GM19452 (cell line): Measurements from ENCODE around the gene PLCD3.

ENCODE experiments used
- ATAC-seq: cut with Tn5 transposase; IDR thresholded peaks from one replicate; pipeline ENCODE4 v1.9.1; 2021; ENCODE audit not compliant: unreplicated experiment

Gene PLCD3

GRCh38 chr17:45104497-45104896 is 27.8 kb downstream of the PLCD3 start:
- no peak for ATAC-seq

- ATAC-seq: no peak
Observed at GRCh38 chr17:45104029-45104428, 28.3 kb downstream of the PLCD3 start.

- no peak for ATAC-seq
Observed at GRCh38 chr17:45103269-45103795, 29.0 kb downstream of the PLCD3 start.

- no peak for ATAC-seq
Observed at GRCh38 chr17:45102856-45103255, 29.5 kb downstream of the PLCD3 start.

- no peak for ATAC-seq
Observed at GRCh38 chr17:45101883-45102811, 30.2 kb downstream of the PLCD3 start.

GRCh38 chr17:45101546-45101882 is 30.8 kb downstream of the PLCD3 start:
- no peak for ATAC-seq

- no peak for ATAC-seq
Observed at GRCh38 chr17:45098869-45099616, 33.3 kb downstream of the PLCD3 start.

- ATAC-seq: no peak
Observed at GRCh38 chr17:45098081-45098868, 34.0 kb downstream of the PLCD3 start.

GRCh38 chr17:45096926-45097325 is 35.4 kb downstream of the PLCD3 start:
- ATAC-seq: no peak

GRCh38 chr17:45096141-45096540 is 36.2 kb downstream of the PLCD3 start:
- ATAC-seq: no peak

GRCh38 chr17:45093444-45094110 is 38.7 kb downstream of the PLCD3 start:
- no peak for ATAC-seq

- ATAC-seq: no peak
Observed at GRCh38 chr17:45092911-45093430, 39.3 kb downstream of the PLCD3 start.

GRCh38 chr17:45091778-45092425 is 40.4 kb downstream of the PLCD3 start:
- no peak for ATAC-seq

GRCh38 chr17:45090711-45091110 is 41.6 kb downstream of the PLCD3 start:
- ATAC-seq: no peak

GRCh38 chr17:45088741-45089140 is 43.6 kb downstream of the PLCD3 start:
- no peak for ATAC-seq

- no peak for ATAC-seq
Observed at GRCh38 chr17:45087978-45088377, 44.3 kb downstream of the PLCD3 start.

- no peak for ATAC-seq
Observed at GRCh38 chr17:45087504-45087975, 44.8 kb downstream of the PLCD3 start.

GRCh38 chr17:45086865-45087503 is 45.3 kb downstream of the PLCD3 start:
- no peak for ATAC-seq

GRCh38 chr17:45086391-45086790 is 45.9 kb downstream of the PLCD3 start:
- ATAC-seq: no peak
